ENCODE data around the gene SLC52A1.

DNA sequence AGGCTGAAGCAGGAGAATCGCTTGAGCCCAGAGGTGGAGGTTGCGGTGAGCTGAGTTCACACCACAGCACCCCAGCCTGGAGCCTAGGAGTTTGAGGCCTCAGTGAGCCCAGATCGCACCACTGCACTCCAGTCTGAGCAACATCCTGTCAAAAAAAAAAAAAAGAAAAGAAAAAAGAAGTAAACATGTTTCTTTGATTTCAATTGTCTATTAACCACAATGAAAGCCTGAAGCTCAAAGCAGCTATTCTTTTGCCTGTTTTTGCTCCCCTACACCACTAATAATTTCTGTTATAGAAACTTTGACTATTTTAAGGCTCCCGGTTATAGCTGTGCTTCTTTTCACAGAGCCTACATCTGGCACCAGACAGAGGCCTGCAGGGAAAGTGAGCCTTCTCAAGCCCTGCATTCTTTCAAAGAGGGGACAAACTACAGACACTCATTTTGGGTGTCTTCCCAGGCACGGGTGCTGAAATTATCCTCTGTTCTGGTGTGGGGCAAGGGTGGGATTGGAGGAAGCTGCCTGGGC is 14.2 kb upstream of the SLC52A1 start:
- TF ChIP-seq, protein P1, sequence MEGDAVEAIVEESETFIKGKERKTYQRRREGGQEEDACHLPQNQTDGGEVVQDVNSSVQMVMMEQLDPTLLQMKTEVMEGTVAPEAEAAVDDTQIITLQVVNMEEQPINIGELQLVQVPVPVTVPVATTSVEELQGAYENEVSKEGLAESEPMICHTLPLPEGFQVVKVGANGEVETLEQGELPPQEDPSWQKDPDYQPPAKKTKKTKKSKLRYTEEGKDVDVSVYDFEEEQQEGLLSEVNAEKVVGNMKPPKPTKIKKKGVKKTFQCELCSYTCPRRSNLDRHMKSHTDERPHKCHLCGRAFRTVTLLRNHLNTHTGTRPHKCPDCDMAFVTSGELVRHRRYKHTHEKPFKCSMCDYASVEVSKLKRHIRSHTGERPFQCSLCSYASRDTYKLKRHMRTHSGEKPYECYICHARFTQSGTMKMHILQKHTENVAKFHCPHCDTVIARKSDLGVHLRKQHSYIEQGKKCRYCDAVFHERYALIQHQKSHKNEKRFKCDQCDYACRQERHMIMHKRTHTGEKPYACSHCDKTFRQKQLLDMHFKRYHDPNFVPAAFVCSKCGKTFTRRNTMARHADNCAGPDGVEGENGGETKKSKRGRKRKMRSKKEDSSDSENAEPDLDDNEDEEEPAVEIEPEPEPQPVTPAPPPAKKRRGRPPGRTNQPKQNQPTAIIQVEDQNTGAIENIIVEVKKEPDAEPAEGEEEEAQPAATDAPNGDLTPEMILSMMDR (IDR thresholded peaks at IDR 0.05; ENCODE audit: low read length): no peak
- TF ChIP-seq EZH2 (IDR thresholded peaks at IDR 0.05; ENCODE audit: borderline replicate concordance, low read length): no peak
